GM18867 (cell line): ENCODE results near the gene DDX24.

Experiments
- ATAC-seq: cut with Tn5 transposase; IDR thresholded peaks from one replicate; pipeline ENCODE4 v1.9.1; 2021; ENCODE audit warnings: mild to moderate bottlenecking, moderate library complexity; ENCODE audit not compliant: unreplicated experiment

The DDX24 gene

DNA sequence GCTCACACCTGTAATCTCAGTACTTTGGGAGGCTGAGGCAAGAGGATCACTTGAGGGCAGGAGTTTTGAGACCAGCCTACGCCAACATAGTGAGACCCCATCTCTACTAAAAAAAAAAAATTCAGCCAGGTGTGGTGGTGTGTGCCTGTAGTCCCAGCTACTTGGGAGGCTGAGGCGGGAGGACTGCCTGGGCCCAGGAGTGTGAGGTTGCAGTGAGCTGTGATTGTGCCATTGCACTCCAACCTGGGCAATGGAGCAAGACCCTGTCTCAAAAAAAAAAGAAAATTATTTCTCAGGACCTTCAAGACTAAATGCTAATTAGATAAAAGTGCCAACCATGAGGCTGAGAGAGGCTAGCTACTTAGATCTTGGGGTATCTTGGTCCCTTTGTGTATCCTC is 31.4 kb downstream of the DDX24 start:
- ATAC-seq = no peak

DNA sequence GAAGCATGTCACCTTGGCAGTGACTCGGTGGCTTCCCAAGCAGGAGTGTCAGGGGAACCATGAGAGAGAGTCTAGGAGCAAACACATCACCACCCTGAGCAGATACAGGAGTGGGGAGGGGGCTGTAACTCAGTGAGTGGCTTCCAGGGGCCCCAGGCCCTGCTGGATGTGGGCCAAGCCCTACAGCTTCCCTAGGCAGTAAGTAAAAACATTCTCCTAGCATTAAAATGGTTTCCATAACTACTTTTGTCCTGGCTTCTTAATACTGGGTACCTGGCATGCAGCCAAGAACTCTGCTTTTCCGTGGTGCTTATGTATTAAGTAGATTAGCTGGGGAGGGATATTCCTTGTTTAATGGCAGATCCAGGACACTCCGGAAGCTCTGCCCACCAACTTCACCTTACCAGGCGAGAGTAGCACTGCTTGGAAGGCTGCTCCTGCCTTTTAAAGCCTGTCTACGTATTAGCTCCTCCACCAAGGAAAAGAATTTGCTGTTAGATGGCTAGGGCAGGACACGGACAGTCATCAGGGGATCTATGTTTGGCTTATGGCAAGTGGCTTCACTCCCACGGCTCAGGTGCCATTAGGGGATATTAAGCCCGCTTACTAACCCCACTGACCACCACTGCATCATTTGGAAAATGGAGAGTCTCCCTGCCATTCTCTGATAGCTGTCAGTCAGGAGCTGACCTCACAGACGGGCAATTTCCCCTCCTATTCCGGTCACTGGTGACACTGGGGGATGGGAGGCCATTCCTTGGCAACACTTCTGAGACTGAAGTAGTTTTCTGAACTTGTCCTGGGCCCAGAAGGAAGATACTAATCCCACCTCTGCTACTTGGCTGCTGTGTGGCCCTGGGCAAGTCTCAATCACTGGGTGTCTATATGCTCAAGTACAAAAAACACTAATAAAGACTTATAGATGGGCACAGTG is 32.0 kb downstream of the DDX24 start:
- ATAC-seq = no peak

DNA sequence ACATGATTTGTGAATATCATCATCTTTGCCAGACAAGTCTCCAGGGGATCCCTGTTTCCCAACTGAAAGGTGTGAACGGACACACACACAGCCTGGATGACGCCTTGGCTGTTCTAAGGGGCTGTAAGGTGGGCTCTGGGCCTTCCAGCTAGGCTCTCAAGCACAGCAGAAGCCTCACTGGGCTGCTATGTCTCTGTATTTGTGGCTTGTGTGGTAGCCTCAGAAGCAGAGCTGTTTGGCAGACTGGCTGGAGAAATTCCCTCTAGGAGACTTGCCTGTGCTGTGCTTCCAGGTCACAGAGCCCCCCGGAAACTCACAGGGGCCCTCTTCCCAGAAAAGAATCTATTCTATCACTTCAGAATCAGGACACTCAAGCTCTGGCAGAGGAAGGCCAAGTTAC is 33.4 kb downstream of the DDX24 start:
- ATAC-seq = no peak

DNA sequence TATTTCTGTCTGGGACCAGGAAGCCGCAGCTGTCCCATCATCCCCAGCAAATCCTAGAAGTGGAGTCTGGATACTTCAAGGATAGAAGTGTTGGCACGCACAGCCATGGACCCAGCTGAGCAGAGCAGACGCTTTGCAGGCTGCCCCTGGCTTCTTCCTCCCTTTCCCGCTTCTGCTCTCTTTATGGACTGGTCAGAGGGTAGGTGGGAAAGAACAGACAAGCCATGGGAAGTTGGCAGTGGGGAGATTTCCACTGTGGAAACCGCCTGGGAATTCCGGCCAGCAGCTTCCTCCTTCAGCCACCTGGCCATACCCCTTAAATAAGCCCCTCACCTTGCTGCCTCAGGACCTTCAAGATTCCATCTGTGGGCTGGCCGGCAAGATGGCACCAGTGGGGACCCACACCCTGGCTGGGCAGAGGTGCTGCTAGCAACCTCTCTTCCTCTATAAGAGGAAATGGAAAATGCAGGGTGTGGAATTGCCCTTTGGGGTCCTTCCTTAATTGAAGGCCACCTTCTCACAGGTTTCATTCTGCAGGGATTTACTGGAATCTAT is 34.2 kb downstream of the DDX24 start:
- no peak for ATAC-seq

DNA sequence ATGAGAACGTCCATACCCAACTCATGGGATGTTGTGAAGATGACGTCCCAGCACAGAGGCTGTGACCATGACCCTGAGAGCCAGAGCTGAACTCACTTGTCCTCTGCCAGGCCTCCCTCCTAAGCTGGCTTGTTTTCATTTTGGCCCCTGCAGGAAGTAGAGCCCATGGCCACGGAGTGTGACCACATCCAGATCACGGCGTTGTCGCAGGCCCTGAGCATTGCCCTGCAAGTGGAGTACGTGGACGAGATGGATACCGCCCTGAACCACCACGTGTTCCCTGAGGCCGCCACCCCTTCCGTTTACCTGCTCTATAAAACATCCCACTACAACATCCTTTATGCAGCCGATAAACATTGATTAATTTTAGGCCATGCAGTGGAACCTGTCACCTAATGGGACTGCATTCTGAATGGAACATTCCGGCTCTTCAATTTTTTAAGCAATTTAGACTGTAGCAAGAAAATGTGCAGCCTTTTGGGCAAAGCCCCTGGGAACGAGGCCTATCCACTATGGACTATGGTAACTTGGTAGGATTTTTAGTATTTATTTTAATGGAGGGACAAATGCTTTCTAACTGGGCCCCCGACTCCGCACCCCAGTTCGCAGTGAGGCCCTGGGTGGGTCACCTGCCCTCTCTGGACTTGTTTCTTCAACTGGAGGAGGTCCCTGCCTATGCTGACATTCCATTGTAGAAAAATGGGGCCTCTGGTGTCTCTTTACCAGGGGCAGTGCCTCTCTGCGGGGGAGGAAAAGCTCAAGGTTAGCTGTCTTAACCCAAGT is 35.2 kb downstream of the DDX24 start:
- no peak for ATAC-seq

DNA sequence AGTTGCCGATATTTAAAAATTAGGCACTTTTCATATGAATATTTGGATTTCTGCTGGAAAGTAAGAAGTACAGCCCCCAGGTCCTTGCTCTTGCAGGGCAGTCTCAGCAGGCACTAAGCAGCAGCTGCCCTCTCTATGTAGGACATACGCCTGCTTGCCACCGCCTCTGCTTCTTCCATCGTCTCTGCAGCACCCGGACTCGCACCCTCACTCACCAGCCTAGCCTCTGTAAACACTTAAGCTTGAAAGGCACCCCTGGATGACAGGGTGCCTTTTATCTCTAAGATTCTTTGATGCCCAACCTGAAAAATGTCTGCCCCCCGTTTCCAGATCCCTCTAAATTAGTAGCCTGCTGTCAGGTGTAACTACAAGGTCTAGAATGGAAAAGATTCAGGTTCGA is 35.9 kb downstream of the DDX24 start:
- no peak for ATAC-seq

DNA sequence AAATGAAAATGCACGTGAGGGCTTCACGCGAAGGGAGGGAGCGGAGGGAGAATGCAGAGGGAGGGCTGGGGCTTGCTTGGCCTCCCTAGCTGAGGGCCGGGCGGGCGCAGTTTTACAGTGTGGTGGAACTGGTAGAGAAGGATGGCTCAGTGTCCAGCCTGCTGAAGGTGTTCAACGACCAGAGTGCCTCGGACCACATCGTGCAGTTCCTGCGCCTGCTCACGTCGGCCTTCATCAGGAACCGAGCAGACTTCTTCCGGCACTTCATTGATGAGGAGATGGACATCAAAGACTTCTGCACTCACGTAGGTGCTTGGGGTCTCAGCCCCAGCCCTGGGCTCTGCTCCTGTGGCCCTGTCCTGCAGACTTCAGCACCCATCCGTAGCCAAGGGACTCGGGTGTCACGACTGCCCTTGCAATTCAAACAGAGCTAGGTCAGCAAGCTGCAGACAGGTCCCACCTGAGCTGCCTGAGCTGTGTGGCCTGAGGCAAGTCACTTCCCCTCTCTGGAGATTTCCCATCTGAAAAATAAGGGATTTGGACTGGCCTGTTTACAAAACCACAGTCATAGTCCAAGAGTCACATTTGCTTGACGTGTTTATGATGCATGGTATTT is 36.4 kb downstream of the DDX24 start:
- ATAC-seq = no peak

DNA sequence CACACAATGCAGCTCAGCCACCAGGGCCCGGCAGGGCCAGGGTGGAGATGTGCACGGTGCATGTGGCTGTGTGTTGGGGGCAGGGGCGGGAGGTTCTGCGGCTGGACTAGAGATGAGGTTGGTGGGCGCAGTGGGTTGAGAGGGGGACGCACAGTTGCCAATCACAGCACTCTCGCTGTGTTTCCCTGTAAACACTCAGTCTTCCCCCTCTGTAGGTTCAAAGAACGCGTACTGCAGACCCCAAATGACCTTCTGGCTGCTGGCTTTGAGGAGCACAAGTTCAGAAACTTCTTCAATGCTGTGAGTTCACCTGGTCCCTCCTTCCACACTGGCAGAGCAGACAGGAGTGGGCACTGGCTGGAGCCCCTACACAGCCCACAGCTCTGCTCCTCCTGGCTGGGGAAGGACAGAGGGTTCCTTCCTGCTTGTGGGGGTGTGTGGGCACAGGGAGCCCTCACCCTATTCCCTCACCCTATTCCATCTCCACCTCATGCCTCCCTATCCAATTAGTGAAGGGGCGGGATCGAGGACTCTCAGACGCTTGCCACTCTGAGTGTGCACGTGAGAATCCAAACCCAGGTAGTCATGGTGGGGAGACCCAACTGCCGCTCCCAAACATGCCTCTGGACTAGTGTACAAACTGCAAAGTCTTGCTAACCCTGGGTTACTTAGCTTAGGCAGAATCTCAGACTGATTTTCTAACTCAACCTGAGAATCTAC is 37.1 kb downstream of the DDX24 start:
- no peak for ATAC-seq

DNA sequence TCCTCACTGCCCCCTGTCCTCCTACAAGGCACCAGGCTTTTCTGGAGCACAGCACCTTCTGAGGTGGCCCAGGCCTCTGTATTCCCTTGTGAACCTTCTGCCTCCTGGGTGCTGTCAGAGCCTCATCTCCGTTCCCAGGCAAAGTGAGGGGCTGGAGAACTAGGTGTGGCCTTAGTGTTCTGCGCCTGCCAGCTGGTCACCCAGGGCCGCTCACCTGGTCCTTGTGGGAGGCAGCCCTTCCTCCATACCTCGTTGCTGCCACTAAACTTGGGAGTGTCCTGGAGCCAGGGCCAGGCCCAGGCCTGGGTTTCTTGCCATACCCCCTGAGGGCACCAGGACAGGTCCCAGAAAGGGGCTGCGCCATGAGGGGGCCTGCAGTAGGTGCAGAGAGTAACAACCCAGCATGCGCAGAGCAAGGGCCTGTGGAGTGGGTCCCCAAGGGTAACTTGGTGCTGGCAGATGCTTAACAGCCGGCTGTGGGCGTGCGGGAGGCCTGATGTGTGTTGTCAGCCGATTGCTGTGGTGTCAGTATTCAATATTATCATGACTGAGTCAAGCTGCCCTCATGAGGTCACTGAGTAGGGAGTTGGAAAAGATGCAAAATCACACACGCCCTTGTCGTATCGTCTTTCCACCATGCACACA is 37.8 kb downstream of the DDX24 start:
- ATAC-seq = no peak

DNA sequence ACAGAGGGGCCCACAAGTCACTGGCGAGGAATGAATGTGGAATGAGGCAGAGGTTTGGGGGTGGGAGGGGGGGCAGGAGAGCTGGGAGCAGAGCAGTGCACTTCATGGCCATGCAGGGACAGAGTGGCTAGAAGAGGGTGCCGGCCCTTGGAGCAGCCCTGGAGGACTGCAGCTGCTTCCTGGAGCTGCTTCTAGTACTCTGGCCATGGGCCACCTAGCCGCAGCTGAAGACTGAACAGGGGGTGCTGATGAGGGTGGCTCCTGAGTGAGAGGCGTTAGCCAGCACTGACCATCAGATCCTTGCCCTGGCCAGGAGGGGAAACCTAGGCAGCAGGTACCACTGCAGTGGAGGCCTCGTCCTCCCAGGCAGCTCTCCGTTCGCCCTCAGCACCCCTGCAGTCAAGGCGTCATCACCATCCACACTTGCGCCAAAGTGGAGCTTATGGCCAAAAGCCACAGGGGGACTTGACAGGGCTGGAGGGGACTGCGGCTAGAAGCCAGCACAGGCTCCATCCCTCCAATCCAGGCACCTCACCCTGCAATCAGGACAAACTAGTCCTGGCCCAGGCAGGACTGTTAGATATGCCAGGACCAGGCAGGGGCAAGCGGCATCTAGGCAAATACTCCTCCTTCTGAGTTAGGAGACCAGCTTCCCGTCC is 38.4 kb downstream of the DDX24 start:
- ATAC-seq = no peak

DNA sequence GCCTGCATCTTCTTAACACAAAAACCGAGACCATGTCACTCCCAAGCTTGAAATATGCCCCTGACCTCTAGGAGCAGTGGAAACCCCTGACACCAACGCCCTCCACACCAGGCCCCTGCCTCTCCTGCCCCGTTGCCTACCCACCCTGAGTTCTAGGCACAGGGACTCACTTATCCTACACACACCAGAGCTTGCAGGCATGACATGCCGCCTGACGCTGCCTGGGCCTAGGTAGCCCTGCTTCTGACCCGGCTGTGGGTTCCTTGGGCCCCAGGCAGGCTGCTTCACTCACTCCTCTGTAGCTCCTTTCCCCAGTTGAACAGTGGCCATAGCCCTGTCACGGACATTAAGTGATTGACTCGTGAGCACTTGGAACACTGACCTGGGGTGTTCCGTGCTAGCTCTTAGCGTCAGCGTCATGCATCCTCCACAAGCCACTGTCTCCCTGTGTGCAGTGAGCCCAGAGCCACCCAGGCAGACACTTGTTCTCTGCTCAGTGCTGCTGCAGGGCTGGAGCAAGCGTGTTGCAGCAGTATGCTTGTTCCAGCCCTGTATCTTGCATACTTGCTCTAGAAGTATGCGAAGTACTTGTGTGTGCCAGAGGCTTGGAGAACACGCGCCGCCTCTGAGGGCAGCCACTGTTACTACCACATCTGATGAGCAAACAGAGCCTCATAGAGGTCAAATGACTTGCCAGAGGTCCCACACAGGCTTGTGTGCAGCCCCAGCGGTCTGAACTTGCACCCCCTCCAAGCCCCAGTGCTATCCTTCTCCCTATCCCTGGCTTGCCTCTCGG is 39.3 kb downstream of the DDX24 start:
- no peak for ATAC-seq

DNA sequence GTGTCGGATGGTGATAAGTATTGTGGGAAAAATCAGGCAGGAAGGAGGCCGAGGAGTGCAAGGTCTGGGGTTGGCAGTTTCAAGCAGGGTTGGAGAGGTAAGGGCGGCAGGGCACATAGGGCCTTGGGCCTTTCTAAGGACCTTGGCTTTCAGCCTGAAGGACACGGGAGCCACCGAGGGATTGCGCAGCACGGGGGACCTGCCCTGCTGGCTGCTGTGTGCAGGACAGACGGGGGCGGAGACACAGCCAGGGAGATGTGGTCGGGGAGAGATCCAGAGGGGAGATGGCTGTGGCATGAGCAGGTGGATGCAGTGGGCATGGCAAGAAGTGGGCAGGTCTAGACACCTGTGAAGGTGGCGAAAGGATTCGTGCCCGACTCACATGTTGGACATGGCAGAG is 40.2 kb downstream of the DDX24 start:
- no peak for ATAC-seq

DNA sequence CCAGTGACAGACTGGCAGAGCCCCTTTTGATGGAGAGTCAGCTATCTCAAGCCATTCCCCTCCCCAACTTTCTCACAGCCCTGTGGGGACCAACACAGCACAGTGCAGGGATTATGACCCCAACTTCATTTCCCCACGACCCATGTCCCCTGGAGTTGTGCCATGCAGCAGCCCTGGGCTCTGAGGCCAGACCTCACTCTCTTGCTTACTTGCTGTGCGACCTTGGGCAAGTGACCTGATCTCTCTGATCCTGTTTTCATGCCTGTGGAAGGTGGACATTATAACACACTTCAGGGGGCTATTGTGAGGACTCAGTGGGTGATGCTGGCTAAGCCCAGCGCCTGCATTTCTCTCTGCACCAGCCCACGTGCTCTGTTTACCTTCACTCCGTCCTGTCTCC is 40.8 kb downstream of the DDX24 start:
- ATAC-seq = no peak

DNA sequence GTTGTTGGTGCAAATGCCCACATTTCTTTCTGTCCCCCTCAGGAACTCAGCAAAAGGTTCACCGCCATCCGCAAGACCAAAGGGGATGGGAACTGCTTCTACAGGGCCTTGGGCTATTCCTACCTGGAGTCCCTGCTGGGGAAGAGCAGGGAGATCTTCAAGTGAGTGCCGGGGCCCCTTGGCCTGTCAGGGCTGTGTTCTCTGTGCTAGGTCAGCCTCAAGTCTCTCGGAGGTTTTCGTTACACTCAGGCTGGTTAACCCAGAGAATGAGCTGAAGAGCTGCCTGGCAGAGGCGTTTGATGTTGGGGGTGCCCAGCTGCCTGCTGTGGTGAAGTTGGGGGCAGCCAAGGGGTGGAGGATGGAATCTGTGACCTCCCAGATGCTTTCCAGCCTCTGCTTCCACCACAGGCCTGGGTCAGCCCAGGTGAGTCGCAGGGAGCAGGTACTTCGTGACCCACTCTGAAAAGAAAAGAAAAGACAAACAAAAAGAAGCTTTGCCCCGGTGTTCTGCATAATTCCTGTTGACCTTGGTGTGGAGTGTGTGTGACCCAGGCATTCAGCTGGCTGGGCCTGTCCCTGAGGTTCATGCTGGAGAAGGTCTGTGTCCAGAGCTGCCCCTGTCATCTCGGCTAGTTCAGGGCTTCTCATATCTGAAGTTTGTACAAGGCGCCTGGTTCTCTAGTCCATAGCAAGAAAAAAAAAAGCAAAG is 41.9 kb downstream of the DDX24 start:
- ATAC-seq = no peak

DNA sequence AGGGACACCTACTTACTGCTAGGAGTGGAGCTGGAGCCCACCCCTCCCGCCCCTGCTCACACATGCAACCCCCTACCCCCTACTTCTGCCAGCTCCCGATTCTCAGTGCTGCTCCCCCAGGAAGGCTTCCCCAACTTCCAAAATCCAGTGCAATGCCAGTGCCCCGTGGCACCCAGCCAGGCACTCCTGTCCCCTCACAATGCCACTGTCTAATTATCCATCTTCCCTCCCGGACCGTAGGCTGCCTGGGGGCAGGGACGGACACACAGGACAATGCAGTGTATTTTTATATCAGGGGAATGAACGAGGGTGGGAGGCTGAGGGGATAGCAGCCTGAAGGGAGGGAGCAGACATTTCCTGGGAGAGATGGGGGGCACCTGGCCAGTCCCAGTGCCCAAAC is 42.5 kb downstream of the DDX24 start:
- ATAC-seq = no peak

DNA sequence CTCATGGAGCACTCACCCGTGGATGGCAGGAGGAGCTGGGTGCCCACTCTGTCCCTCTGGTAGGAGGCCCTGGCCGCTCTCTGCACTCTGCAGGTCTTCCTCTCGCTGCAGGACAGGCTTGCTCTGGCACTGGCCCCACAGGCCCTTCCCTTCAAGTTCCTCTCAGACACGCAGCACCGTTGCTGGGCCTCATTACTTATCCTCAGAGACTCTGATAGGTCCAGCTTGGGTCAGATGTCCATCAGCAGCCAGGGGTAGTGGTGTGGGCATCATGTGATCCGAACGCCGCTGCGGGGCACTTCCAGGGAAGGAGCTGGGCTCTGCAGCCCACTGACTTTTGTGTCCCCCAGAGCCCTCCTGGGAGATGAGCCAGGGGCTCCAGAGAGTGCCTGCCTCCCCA is 43.0 kb downstream of the DDX24 start:
- ATAC-seq = no peak

DNA sequence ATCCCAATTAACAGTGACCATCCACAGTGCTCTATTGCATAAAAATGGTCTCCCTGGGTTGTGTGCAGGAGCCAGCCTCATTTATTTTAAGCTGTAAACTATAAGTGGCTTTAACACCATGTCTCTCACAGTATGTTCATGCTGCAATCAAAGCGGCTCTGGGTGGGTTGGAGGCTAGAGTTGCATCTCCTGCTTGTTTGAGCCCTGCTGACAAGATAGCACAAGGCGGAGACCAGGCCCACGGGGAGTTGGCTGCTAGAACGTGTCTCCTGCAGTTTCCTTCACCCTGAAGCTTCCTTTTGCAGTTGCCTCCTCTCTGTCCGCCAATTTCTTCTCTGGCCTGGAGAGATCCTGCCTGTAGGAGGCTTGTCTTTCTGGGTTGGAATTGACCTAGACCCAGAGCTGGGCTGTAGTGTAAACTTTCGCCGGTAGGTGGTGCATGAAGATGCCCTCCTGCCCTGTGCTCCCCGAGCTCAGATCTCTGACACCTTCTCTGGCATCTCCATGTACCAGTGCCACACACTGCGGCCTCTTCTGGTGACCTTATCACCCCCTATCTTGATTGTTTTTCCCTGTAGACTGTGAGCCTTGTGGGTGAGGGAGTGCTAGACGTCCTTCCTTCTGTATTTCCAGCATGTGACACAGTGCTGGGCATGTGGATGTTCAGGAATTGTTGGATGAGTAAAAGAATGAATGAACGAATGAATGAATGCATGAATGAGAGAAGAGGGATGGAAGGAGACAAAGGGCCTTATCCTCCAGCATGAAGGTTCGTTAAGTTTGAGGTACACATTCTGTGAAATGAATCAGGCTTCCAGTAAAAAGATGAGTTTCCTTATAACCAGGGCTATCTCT is 44.5 kb downstream of the DDX24 start:
- ATAC-seq = peak; percentile 83
